Osteoblast (primary cell): ENCODE data around the gene PIM1. TPM values are rescaled to one million over a fixed set of nuclear protein-coding genes. Genes with fewer than 3 reads are reported as not detected.
A peak's percentile ranks its signal among the peaks of the same experiment; 100 is the strongest.
"Not testable (repeated sequence)": the region's sequence is repeated elsewhere in the genome, so short reads cannot be mapped to it uniquely, and the experiment has no call there.

Experiments used
- DNase-seq: peaks from one replicate; pipeline ENCODE4 v3.0.0; 2011; ENCODE audit warnings: low spot score, mixed read lengths; ENCODE audit not compliant: insufficient read length; ENCODE audit errors: missing footprints
- H2AFZ ChIP-seq: 2 replicates; pipeline ENCODE4 v1.6.0; 2011; ENCODE audit warnings: mild to moderate bottlenecking, low read length
- H3K27ac ChIP-seq: 2 replicates; pipeline ENCODE4 v1.5.1; 2011; ENCODE audit warnings: mild to moderate bottlenecking, low read depth, low read length, moderate library complexity
- H3K27me3 ChIP-seq: 2 replicates; pipeline ENCODE4 v1.6.0; 2012; ENCODE audit warnings: mild to moderate bottlenecking, control low read depth, inconsistent platforms, low read length, moderate library complexity; ENCODE audit not compliant: insufficient read depth
- H3K36me3 ChIP-seq: 2 replicates; pipeline ENCODE4 v1.5.1; 2011; ENCODE audit warnings: mild to moderate bottlenecking, low read length, control low read depth, moderate library complexity; ENCODE audit not compliant: insufficient read depth
- H3K4me1 ChIP-seq: 2 replicates; pipeline ENCODE4 v1.5.1; 2011; ENCODE audit warnings: mild to moderate bottlenecking, low read length, control low read depth, moderate library complexity; ENCODE audit not compliant: insufficient read depth
- H3K4me2 ChIP-seq: 2 replicates; pipeline ENCODE4 v1.6.0; 2011; ENCODE audit warnings: mild to moderate bottlenecking, low read length; ENCODE audit not compliant: insufficient read depth
- H3K4me3 ChIP-seq: fragments of 200-600 bp; sonication (generic); 3 replicates; pipeline ENCODE4 v1.5.1; 2012; ENCODE audit warnings: mild to moderate bottlenecking, low read length, inconsistent platforms; ENCODE audit not compliant: insufficient read depth
- H3K79me2 ChIP-seq: 2 replicates; pipeline ENCODE4 v1.6.0; 2012; ENCODE audit warnings: mild to moderate bottlenecking, low read length, control low read depth, inconsistent platforms; ENCODE audit not compliant: insufficient read depth
- H3K9me3 ChIP-seq: 2 replicates; pipeline ENCODE4 v1.5.1; 2011; ENCODE audit warnings: low read depth, low read length, control low read depth
- H4K20me1 ChIP-seq: 2 replicates; pipeline ENCODE4 v1.6.0; 2012; ENCODE audit warnings: mild to moderate bottlenecking, low read length, control low read depth; ENCODE audit not compliant: insufficient read depth
- total RNA-seq: library from RNA; depleted of rRNA; stranded (reverse); fragments of >200 nt; gene quantifications from 2 replicates; pipeline ENCODE4 v1.2.3, GENCODE V29; 2012
- TF ChIP-seq, protein P1 (sequence below): IDR thresholded peaks from 2 replicates; pipeline ENCODE4 v1.5.1; 2011; ENCODE audit warnings: mild to moderate bottlenecking, low read depth, low read length, moderate library complexity; ENCODE audit errors: extremely low read depth

Gene PIM1
- total RNA-seq, 1 donor: 14.8 TPM

DNA sequence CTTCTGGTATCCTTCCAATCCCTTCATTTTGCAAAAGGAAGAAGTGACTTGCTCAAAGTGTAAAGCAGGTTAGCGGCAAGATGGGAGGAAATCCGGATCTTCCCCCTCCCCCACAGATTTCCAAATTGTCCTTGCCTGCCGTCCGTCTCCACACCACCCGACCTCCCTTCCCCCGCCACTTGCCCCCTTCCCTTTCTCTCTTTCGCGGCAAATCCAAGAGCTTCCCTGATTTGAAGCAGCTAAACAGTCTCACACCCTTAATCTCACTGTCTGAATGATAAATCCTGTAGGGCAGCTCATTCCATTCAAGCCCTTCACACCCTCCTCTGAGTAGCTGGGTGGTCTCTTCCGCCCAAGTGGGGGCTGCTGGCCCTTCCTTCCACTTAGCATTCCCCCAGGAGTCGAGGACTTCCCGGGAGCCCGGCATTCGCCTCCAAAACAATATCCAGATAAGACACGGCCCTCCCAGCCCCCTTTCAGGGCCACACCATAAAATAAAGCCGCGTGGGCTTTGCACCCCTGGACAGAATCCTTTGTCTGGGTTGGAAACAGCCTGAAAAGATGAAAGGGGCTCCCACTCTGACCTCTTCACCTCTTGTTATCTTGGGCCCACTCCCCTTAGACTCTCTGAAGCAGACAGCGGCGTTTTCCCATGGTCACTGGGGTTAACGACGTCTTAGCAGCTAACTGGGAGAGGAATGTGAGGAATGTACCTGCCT is 44.0 kb upstream of the PIM1 start:
- no peaks in the 10 kb centered on the region for H3K9me3 ChIP-seq
- TF ChIP-seq, protein P1, sequence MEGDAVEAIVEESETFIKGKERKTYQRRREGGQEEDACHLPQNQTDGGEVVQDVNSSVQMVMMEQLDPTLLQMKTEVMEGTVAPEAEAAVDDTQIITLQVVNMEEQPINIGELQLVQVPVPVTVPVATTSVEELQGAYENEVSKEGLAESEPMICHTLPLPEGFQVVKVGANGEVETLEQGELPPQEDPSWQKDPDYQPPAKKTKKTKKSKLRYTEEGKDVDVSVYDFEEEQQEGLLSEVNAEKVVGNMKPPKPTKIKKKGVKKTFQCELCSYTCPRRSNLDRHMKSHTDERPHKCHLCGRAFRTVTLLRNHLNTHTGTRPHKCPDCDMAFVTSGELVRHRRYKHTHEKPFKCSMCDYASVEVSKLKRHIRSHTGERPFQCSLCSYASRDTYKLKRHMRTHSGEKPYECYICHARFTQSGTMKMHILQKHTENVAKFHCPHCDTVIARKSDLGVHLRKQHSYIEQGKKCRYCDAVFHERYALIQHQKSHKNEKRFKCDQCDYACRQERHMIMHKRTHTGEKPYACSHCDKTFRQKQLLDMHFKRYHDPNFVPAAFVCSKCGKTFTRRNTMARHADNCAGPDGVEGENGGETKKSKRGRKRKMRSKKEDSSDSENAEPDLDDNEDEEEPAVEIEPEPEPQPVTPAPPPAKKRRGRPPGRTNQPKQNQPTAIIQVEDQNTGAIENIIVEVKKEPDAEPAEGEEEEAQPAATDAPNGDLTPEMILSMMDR: no peak
- H3K36me3 ChIP-seq: no peaks in the 10 kb centered on the region
- no peak for DNase-seq
- no peaks in the 10 kb centered on the region for H4K20me1 ChIP-seq
- peak overlapping the region; percentile 59 for H2AFZ ChIP-seq
- peak overlapping the region; percentile 18 for H3K4me2 ChIP-seq
- no peak overlapping the region for H3K27ac ChIP-seq
- H3K79me2 ChIP-seq: no peaks in the 10 kb centered on the region
- no peaks in the 10 kb centered on the region for H3K27me3 ChIP-seq
- peaks cover 17% of the 10 kb centered on the region for H3K4me1 ChIP-seq
- H3K4me3 ChIP-seq: no peak overlapping the region

DNA sequence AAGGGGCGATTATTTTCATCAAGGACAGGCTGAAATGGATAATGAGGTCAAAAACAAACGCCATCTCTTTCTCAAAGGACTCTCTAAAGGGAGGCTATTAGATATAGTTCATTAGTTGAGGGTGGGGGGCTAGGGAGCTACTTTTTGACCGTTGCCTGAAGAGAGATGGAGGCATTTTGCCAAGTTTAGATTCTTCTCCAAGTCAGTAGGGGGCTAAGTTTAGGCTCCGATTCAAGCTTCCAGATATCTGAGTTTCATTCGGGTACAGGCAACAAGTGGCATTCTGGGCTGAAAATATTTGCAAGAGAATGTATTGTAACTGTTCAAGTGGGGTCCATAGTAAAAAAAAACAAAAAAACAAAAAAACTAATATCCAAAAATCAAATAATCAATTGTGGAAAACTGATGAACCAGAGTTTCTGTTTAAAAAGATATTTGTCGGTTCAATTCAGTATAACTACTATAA is 43.4 kb upstream of the PIM1 start:
- no peak overlapping the region for H3K4me3 ChIP-seq
- H4K20me1 ChIP-seq: no peaks in the 10 kb centered on the region
- H3K4me2 ChIP-seq: no peak overlapping the region
- DNase-seq: no peak
- H3K36me3 ChIP-seq: no peaks in the 10 kb centered on the region
- no peak overlapping the region for H3K27ac ChIP-seq
- no peaks in the 10 kb centered on the region for H3K27me3 ChIP-seq
- no peaks in the 10 kb centered on the region for H3K79me2 ChIP-seq
- H3K4me1 ChIP-seq: peaks cover 23% of the 10 kb centered on the region
- TF ChIP-seq, protein P1: no peak
- no peak overlapping the region for H2AFZ ChIP-seq
- no peaks in the 10 kb centered on the region for H3K9me3 ChIP-seq

DNA sequence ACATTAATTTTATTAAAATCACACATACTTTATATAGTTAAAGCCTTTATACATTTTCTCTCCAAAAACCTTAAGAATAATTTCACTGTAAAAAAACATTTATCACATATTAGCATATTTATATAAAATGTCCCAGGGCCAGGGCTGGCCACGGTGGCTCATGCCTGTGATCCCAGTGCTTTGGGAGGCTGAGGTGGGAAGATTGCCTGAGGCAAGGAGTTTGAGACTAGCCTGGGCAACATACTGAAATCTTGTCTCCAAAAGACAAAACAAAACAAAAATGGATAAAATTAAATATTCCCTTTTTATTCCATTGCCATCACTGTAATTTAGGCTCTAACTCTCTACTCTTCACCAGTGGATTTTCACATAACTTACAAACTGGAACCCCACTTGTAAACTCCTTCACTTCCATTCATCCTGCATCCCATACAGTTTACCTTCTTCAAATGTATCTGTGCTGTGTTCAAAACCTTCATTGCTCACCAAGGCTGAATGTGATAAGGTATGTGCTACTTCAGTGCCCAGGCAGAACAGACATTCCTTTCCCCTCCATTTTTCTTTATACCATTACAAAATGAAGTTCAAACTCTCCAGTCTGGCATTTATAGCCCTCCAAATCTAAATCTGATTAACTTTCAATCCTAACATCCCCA is 42.9 kb upstream of the PIM1 start:
- no peak overlapping the region for H3K4me3 ChIP-seq
- no peak overlapping the region for H3K4me2 ChIP-seq
- H2AFZ ChIP-seq: no peak overlapping the region
- peaks cover 25% of the 10 kb centered on the region for H3K4me1 ChIP-seq
- H3K9me3 ChIP-seq: no peaks in the 10 kb centered on the region
- TF ChIP-seq, protein P1: no peak
- no peaks in the 10 kb centered on the region for H3K79me2 ChIP-seq
- no peaks in the 10 kb centered on the region for H3K27me3 ChIP-seq
- H3K27ac ChIP-seq: no peak overlapping the region
- no peaks in the 10 kb centered on the region for H3K36me3 ChIP-seq
- DNase-seq: no peak
- H4K20me1 ChIP-seq: no peaks in the 10 kb centered on the region

DNA sequence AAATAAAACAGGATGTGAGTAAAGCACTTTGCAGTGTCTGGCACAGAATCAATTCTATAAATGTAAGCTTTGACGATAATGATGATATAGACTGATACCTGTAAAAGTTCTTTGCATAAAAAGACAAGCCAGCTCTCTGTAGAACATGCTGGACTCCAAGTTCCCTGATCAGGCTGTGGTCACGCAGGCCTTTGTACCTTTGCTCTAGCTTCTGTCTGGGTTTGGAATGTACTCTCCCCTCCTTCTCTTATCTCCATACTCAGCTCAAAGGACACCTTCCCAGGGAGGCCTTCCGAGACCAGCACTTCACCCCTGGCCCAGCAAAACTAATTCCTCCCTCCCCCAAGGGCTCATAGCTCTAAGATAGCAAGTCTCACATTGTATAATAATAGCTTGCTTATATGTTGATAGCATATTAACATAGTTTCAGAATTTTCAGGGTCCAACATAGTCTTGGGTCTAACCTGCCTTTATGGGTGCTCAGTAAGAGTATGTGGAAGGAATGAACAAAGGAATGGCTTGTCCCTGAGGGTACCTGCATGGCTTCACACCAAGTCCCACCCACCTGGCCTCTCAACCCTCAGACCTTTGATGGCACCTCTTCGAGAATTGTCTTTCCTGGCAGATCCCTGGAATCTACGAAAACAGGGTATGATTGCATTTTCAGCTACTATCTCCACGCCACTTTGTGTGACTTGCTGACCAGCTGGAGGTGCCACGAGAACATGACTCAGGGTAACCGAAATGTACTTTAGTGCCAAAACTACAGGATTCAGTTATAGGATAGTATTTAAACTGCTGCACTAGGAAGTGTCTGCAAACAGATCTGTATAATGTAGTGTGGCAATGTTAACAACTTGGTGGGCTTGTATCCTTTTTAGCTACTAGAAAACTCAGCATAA is 41.7 kb upstream of the PIM1 start:
- H3K4me1 ChIP-seq: peaks cover 25% of the 10 kb centered on the region
- peak overlapping the region; percentile 41 for H3K27ac ChIP-seq
- no peaks in the 10 kb centered on the region for H3K27me3 ChIP-seq
- no peaks in the 10 kb centered on the region for H3K9me3 ChIP-seq
- no peak overlapping the region for H2AFZ ChIP-seq
- TF ChIP-seq, protein P1: peak; percentile 22
- no peaks in the 10 kb centered on the region for H4K20me1 ChIP-seq
- no peaks in the 10 kb centered on the region for H3K36me3 ChIP-seq
- no peaks in the 10 kb centered on the region for H3K79me2 ChIP-seq
- DNase-seq: peak; percentile 93
- no peak overlapping the region for H3K4me3 ChIP-seq
- H3K4me2 ChIP-seq: peak overlapping the region; percentile 41

DNA sequence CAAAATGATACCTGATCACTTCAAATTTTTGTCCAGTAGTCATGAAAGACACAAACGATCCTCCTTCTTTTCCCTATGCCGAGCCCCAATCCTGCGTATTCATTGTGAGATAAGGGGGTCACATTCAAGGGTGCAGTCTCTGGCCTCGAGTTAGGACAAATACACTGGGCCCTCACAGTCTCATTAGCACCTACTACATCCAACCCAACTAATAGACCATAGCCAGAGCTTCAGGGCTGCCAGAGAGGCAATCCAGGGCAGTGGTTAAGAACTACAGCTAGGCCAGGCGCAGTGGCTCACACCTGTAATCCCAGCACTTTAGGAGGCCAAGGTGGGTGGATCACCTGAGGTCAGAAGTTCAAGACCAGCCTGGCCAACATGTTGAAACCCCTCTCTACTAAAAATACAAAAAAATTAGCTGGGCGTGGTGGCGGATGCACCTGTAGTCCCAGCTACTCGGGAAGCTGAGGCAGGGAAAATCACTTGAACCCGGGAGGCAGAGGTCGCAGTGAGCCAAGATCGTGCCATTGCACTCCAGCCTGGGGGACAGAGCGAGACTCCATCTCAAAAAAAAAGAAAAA is 41.0 kb upstream of the PIM1 start:
- not testable (repeated sequence) for H3K9me3 ChIP-seq, H3K27me3 ChIP-seq, H3K79me2 ChIP-seq, H3K36me3 ChIP-seq, H2AFZ ChIP-seq, H3K4me3 ChIP-seq, H4K20me1 ChIP-seq, DNase-seq
- Histone ChIP-seq H3K4me2 (peak overlapping the region; percentile 41), H3K4me1 (peaks cover 30% of the 10 kb centered on the region), H3K27ac (peak overlapping the region; percentile 41)
